ENCODE data around the gene PAOX.

DNA sequence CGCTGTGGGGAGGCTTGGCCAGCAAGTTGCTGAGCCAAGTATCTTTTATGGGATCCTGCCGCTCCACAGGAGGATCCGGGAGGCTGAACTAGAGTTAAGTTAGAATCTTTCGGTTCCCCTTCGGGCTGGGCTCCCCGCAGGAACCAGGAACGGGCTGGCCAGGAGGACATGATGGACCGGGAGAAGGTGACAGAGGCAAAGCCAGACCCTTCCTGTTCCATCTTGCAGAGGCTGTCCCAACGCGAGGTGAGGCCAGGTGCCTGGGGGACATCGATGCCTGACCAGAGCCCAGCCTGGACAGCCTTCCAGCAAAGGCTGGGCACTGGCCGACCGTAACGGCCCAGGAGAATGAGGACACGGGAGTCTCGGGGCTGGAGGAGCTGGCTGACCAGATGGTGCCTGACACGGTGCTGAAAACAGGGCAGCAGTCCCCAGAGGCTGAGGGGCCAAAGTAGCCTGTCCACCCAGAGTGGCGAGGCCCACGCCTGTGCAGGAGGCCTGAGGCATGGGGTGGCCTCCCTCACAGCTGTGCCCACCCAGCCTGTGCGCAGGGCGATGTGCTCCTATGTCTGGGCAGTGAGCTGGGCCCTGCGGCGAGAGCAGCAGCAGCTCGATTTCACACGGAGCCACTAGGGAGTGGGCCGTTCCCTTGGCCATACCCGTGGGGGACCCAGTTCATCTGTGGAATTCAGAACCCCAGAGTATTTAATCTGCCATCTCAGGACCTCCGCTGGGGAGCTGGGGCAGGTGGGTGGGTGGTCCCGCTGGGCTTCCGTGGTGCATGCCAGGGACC, 1.8 kb upstream of the PAOX start:
- TF ChIP-seq, protein P1, sequence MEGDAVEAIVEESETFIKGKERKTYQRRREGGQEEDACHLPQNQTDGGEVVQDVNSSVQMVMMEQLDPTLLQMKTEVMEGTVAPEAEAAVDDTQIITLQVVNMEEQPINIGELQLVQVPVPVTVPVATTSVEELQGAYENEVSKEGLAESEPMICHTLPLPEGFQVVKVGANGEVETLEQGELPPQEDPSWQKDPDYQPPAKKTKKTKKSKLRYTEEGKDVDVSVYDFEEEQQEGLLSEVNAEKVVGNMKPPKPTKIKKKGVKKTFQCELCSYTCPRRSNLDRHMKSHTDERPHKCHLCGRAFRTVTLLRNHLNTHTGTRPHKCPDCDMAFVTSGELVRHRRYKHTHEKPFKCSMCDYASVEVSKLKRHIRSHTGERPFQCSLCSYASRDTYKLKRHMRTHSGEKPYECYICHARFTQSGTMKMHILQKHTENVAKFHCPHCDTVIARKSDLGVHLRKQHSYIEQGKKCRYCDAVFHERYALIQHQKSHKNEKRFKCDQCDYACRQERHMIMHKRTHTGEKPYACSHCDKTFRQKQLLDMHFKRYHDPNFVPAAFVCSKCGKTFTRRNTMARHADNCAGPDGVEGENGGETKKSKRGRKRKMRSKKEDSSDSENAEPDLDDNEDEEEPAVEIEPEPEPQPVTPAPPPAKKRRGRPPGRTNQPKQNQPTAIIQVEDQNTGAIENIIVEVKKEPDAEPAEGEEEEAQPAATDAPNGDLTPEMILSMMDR (IDR thresholded peaks at IDR 0.05): no peak
- TF ChIP-seq POLR2A (IDR thresholded peaks at IDR 0.05): no peak
